ENCODE data around the gene SCGB3A1.

SCGB3A1 gene

DNA sequence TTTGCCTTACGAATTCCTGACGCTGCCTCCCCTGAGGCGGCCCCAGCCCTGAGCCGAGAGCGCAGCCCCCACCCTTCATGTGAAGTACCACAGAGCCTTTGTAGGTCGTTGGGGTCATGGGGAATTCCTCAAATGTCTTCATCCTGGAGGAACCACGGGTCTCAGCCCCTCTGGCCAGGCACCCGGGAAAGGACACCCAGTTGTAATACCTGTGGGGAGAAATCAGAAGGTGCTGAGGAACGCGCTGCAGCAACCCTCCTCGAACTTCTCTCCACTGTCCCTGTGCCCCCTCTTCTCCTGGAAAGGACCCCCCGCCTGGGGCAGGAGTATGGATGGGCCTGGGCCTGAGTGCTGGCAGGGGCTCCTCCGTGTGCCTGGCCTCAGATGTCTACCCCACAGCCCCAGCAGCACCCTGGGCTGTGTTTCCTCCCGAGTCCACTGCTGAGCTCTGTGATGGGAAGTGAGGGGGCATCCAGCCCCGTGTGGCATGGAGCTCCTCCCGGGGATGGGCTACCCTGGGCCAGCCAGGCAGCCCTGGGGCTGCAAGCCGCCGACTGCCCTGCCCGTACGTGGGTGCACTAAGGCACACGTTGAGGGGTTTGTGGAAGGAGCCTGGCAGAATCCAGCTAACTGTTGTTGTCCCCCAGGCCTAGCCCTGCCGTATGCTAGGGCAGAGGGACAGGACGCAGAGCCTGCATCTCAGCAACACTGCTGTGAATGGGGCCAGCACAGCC is 18.7 kb upstream of the SCGB3A1 start:
- no peaks in the 10 kb centered on the region for H3K27me3 ChIP-seq (ENCODE audit: control insufficient read depth, insufficient read depth, low read length)
- no peak overlapping the region for H3K4me3 ChIP-seq (ENCODE audit: low read length)
- no peaks in the 10 kb centered on the region for H3K4me1 ChIP-seq (ENCODE audit: control insufficient read depth, low read depth, low read length)
- no peaks in the 10 kb centered on the region for H3K36me3 ChIP-seq (ENCODE audit: control insufficient read depth, low read depth, low read length)
- H3K27ac ChIP-seq (ENCODE audit: low read length), result no peak overlapping the region
- H3K9me3 ChIP-seq (ENCODE audit: control insufficient read depth, low read depth, low read length), result no peaks in the 10 kb centered on the region
- H3K9ac ChIP-seq (ENCODE audit: low read length), result no peak overlapping the region

DNA sequence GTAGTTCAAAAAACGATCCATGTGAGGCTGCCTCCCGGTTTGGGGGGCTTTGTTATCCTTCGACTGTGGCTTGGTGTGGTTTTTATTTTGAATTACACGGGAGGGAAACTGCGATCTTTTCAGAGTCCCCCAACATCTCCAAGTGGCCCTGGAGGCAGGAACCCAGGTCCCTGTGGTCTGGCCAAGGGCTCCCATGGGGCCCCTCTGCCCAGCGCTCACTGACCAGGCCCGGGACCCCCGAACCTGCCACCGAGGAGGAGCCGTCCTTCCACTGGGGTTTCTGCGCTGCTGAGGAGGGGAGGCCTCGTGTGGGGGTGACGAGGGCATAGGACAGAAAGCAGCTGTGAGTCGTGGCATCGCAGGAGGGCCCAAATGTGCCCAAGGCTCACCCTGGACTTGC is 18.1 kb upstream of the SCGB3A1 start:
- no peaks in the 10 kb centered on the region for H3K27me3 ChIP-seq (ENCODE audit: control insufficient read depth, insufficient read depth, low read length)
- H3K27ac ChIP-seq (ENCODE audit: low read length), result no peak overlapping the region
- no peaks in the 10 kb centered on the region for H3K4me1 ChIP-seq (ENCODE audit: control insufficient read depth, low read depth, low read length)
- no peaks in the 10 kb centered on the region for H3K9me3 ChIP-seq (ENCODE audit: control insufficient read depth, low read depth, low read length)
- H3K4me3 ChIP-seq (ENCODE audit: low read length), result no peak overlapping the region
- H3K36me3 ChIP-seq (ENCODE audit: control insufficient read depth, low read depth, low read length), result no peaks in the 10 kb centered on the region
- H3K9ac ChIP-seq (ENCODE audit: low read length), result no peak overlapping the region

DNA sequence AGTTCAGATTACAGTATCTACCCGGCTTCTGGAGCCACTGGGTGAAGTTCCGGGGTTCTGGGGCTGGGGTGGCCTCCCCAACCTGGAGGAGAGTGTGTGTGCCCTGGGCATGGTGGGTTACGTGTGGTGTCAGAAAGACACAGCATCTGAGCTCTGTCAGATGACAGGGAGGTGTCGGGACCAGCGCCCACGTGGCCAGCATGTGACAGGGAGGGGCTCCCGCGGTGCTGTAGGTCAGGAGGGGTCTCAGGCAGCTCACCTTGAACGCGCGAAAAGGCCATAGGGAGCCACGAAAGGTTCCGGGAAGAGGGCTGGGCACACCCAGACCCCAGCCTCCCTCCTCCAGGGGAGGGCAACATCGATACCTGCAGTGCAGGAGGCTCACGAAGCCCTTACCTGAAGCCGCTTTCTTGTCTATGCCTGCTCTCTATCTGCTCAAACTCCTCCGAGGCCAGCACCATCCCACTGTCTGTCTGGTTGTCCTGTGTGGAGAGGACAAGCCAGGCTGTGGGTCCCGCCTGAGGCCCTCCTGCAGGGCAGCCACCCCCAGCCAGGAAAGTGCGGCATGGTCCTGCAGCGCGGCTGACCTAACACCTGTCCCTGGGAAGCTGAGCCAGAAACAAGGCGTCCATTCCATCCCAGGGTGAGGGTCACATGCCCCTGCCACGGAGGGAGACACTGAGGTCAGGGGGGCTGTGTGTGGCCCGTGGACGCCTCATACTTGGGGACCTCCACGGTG is 17.4 kb upstream of the SCGB3A1 start:
- Histone ChIP-seq H3K4me3 (ENCODE audit: low read length) (no peak overlapping the region), H3K4me1 (ENCODE audit: control insufficient read depth, low read depth, low read length) (no peaks in the 10 kb centered on the region), H3K9ac (ENCODE audit: low read length) (no peak overlapping the region), H3K27me3 (ENCODE audit: control insufficient read depth, insufficient read depth, low read length) (no peaks in the 10 kb centered on the region), H3K36me3 (ENCODE audit: control insufficient read depth, low read depth, low read length) (no peaks in the 10 kb centered on the region), H3K27ac (ENCODE audit: low read length) (no peak overlapping the region), H3K9me3 (ENCODE audit: control insufficient read depth, low read depth, low read length) (no peaks in the 10 kb centered on the region)

DNA sequence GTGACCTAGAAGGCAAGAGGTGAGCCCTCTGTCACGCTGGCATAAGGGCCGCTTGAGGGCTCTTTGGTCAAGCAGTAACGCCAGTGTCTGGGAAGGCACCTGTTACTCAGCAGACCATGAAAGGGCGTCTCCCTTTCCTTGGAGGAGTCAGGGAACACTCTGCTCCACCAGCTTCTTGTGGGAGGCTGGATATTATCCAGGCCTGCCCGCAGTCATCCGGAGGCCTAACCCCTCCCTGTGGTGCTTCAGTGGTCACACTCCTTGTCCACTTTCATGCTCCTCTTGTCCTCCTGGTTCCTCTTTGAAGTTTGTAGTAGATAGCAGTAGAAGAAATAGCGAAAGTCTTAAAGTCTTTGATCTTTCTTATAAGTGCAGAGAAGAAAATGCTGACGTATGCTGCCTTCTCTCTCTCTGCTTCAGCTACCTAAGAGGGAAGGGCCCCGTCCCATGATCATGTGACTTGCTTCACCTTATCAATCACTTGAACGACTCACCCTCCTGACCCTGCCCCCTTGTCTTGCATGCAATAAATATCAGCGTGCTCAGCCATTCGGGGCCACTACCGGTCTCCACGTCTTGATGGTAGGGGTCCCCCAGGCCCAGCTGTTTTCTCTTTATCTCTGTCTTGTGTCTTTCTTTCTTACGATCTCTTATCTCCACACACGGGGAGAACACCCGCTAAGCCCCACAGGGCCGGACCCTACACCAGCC is 16.7 kb upstream of the SCGB3A1 start:
- Histone ChIP-seq H3K27me3 (ENCODE audit: control insufficient read depth, insufficient read depth, low read length) (no peaks in the 10 kb centered on the region), H3K4me3 (ENCODE audit: low read length) (no peak overlapping the region), H3K9ac (ENCODE audit: low read length) (no peak overlapping the region), H3K36me3 (ENCODE audit: control insufficient read depth, low read depth, low read length) (no peaks in the 10 kb centered on the region), H3K27ac (ENCODE audit: low read length) (no peak overlapping the region), H3K4me1 (ENCODE audit: control insufficient read depth, low read depth, low read length) (no peaks in the 10 kb centered on the region), H3K9me3 (ENCODE audit: control insufficient read depth, low read depth, low read length) (no peaks in the 10 kb centered on the region)

DNA sequence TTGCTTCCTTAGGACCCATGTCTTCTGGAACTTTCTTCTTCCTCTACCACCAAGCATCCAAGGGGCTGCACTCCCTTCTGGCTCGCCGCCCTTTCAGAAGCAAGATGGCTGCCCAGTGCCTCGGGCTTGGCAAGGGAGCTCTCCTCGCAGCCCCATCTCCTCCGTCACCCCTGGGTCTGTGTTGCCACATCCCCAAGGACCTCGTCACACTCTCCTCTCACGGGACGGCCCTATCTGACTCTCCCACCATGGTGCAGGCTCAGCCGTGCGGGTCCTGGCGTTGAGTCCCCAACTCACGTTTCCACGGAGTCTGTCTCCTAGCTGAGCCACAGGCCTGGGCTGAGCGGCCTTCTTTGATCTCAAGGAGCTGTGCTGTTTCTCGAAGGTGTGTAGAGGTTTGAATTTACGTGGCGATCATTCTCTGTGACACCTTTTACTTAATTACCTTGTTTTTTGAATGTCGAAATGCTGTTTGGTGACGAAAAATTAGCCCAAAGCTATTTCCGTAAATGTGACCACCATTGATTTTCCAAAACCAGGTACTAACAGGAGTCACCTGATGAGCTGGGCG is 15.0 kb upstream of the SCGB3A1 start:
- H3K4me1 ChIP-seq (ENCODE audit: control insufficient read depth, low read depth, low read length), result no peaks in the 10 kb centered on the region
- H3K4me3 ChIP-seq (ENCODE audit: low read length), result no peak overlapping the region
- H3K9me3 ChIP-seq (ENCODE audit: control insufficient read depth, low read depth, low read length), result no peaks in the 10 kb centered on the region
- no peaks in the 10 kb centered on the region for H3K36me3 ChIP-seq (ENCODE audit: control insufficient read depth, low read depth, low read length)
- no peak overlapping the region for H3K27ac ChIP-seq (ENCODE audit: low read length)
- H3K27me3 ChIP-seq (ENCODE audit: control insufficient read depth, insufficient read depth, low read length), result no peaks in the 10 kb centered on the region
- H3K9ac ChIP-seq (ENCODE audit: low read length), result no peak overlapping the region

DNA sequence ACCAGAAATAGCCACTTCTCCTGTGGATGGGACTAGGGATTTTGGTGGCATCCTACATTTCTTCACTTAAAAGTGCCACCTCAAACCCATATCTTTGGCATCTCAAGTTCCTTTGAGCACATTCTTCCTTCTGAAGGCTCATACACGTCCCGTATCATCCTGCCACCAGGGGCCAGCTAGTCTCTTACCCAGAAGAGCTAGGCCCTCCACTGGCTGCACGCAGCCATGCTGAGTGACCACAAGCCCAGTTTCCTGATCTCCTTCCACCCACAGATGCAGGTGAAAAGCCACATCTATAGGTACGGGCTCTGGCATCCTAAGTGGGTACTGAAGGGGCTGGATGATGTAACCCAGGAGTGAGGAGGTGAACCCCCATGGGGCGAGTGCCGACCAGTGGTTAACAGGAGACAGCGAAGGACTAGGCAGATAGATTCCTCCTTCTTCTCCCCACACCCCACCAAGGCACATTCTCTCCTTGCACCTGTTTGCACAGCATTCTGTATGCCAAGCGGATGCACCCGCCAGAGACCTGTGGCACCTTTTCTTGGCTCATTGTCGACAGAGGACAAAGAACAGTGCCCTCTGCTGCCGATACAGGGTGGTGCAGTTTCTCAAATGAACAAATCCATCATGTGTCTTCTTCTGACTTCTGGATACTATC is 14.4 kb upstream of the SCGB3A1 start:
- no peaks in the 10 kb centered on the region for H3K9me3 ChIP-seq (ENCODE audit: control insufficient read depth, low read depth, low read length)
- no peak overlapping the region for H3K4me3 ChIP-seq (ENCODE audit: low read length)
- no peak overlapping the region for H3K27ac ChIP-seq (ENCODE audit: low read length)
- no peaks in the 10 kb centered on the region for H3K27me3 ChIP-seq (ENCODE audit: control insufficient read depth, insufficient read depth, low read length)
- no peaks in the 10 kb centered on the region for H3K4me1 ChIP-seq (ENCODE audit: control insufficient read depth, low read depth, low read length)
- no peak overlapping the region for H3K9ac ChIP-seq (ENCODE audit: low read length)
- H3K36me3 ChIP-seq (ENCODE audit: control insufficient read depth, low read depth, low read length), result no peaks in the 10 kb centered on the region

DNA sequence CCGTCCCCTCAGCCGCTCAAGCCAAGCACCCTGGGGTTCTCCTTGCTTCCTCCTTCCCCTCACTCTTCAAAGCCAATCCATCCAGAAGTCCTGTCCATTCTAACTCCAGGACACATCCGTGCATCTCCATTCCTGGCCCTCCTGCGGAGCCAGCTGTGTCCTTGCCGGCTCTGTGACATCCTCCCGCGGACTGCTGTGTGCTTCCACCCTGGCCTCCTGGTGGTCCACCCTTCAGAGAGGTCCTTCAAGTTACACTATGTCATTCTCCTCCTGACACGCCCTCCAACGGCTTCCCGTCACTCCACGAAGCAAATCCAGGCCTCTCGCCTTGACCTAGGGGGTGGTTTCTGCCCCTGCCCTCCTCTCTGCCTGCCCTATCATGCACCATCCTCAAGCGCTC is 13.0 kb upstream of the SCGB3A1 start:
- Histone ChIP-seq H3K27me3 (ENCODE audit: control insufficient read depth, insufficient read depth, low read length) (no peaks in the 10 kb centered on the region), H3K27ac (ENCODE audit: low read length) (no peak overlapping the region), H3K9ac (ENCODE audit: low read length) (no peak overlapping the region), H3K4me1 (ENCODE audit: control insufficient read depth, low read depth, low read length) (no peaks in the 10 kb centered on the region), H3K4me3 (ENCODE audit: low read length) (no peak overlapping the region), H3K9me3 (ENCODE audit: control insufficient read depth, low read depth, low read length) (no peaks in the 10 kb centered on the region), H3K36me3 (ENCODE audit: control insufficient read depth, low read depth, low read length) (no peaks in the 10 kb centered on the region)

DNA sequence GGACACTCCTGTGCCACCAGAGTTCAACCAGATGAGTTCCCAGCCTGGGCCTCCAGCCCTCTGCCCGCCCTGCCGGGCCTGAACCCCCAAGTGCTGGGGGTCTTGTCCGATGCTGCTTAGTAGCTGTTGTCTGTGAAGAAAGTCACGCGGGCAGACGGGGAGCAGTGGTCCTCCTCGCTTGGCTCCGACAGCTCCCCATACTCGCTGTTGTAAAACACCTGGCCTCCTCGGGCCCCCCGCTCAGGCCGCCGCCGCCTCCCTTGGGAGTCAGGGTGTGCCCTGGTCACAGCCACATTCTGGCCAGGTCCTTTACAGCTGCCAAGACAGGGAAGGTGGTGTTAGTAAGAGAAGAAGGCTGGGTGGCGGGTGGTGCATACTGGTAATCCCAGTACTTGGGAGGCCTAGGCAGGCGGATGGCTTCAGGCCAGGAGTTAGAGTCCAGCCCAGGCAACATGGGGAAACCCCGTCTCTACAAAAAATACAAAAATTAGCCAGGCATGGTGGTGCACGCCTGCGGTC is 11.8 kb upstream of the SCGB3A1 start:
- Histone ChIP-seq H3K27me3 (ENCODE audit: control insufficient read depth, insufficient read depth, low read length) (no peaks in the 10 kb centered on the region), H3K36me3 (ENCODE audit: control insufficient read depth, low read depth, low read length) (no peaks in the 10 kb centered on the region), H3K4me1 (ENCODE audit: control insufficient read depth, low read depth, low read length) (no peaks in the 10 kb centered on the region), H3K9me3 (ENCODE audit: control insufficient read depth, low read depth, low read length) (no peaks in the 10 kb centered on the region), H3K4me3 (ENCODE audit: low read length) (no peak overlapping the region), H3K27ac (ENCODE audit: low read length) (no peak overlapping the region), H3K9ac (ENCODE audit: low read length) (no peak overlapping the region)

DNA sequence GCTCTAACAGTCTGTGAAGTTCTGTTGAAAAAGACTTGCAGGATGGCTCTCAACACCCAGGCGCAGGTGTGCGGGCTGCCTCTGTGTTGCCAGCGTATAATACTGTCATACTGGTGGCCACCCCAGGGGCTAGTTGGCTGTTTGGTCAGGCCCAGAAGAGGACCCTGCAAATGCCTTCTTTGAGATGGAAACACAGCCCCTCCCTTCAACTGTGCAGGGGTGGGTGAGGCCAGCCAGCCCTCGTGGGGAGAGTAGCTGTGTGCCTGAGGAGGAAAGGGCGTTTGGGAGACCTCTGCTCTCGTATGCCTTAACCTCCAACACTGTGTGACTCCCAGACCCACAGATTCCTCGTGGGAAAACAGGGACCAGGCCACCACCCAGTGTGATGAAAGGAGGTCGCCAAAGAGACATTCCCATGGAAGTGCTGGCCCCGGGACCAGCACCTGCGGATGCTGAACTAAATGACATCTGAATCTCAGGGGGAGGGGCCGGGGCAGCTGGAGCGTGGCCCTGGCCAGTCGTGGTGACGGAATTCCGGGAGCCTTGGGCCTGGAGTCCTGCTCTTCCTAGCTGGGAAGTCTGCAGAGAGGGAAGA is 11.3 kb upstream of the SCGB3A1 start:
- no peaks in the 10 kb centered on the region for H3K27me3 ChIP-seq (ENCODE audit: control insufficient read depth, insufficient read depth, low read length)
- H3K4me1 ChIP-seq (ENCODE audit: control insufficient read depth, low read depth, low read length), result no peaks in the 10 kb centered on the region
- no peaks in the 10 kb centered on the region for H3K9me3 ChIP-seq (ENCODE audit: control insufficient read depth, low read depth, low read length)

DNA sequence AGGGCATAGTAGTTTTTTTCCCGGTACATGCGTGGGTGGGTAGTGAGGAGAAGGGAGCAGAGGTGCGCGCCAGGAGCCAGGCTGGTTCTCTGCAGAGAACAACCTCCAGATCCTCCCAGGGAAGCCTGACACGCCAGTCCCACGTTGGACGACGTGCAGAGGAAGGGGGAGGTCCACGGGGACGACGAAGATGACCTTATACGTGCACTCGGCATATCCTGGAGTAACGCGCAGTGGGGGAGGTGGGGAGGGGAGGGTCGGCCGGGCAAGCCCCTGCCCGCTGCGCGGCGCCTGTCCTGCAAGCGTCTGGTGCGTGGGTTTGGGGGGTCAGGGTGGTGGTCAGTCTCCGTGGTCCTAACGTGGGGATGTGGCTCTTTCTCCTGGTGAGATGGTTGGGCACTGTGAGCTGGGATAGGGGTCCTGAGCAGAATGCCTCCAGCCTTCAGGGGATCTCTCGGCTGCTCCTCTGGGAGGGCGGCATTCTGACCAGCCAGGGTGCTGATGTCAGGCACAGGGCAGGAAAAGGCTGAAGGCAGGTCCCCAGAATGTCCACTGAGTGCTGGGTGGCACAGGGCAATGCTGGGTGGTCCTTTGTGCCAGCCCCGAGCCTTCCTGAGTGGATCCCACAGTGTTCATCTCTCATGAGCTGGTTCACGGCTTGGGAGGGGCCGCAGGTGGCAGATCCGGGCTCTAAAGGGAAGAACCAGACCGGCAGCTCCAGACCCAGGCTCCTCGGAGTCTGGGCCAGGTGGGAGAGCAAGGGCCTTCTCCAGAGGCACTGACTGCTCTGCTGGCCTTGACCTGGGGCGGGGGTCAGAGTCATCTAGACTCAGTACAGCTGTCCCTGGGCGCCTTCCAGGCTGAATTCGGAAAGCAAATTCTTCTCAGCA is 10.5 kb upstream of the SCGB3A1 start:
- Histone ChIP-seq H3K36me3 (ENCODE audit: control insufficient read depth, low read depth, low read length) (no peaks in the 10 kb centered on the region), H3K4me1 (ENCODE audit: control insufficient read depth, low read depth, low read length) (no peaks in the 10 kb centered on the region), H3K9ac (ENCODE audit: low read length) (no peak overlapping the region), H3K9me3 (ENCODE audit: control insufficient read depth, low read depth, low read length) (no peaks in the 10 kb centered on the region), H3K27ac (ENCODE audit: low read length) (no peak overlapping the region), H3K27me3 (ENCODE audit: control insufficient read depth, insufficient read depth, low read length) (no peaks in the 10 kb centered on the region), H3K4me3 (ENCODE audit: low read length) (no peak overlapping the region)

More for the DNA sequence above, 11.3 kb upstream of the SCGB3A1 start:
- no peaks in the 10 kb centered on the region for H3K36me3 ChIP-seq (ENCODE audit: control insufficient read depth, low read depth, low read length)
- H3K9ac ChIP-seq (ENCODE audit: low read length), result no peak overlapping the region
- no peak overlapping the region for H3K4me3 ChIP-seq (ENCODE audit: low read length)
- H3K27ac ChIP-seq (ENCODE audit: low read length), result no peak overlapping the region

All from iPS-18a (cell line).